HepG2 (cell line): ENCODE measurements around the gene LYPLA2. TPM values are rescaled to one million over a fixed set of nuclear protein-coding genes. Genes with fewer than 3 reads are reported as not detected.

Source experiments
- AKAP8 ChIP-seq: sonication (generic); formaldehyde crosslinking; IDR thresholded peaks from 2 replicates; pipeline ENCODE4 v1.5.1; 2020; ENCODE audit warnings: mild to moderate bottlenecking, missing genetic modification reagents
- CENPT ChIP-seq: sonication (generic); formaldehyde crosslinking; IDR thresholded peaks from 2 replicates; pipeline ENCODE4 v1.8.0; 2022; ENCODE audit warnings: low read depth, mild to moderate bottlenecking, moderate library complexity, missing genetic modification reagents
- FOXA3 ChIP-seq: IDR thresholded peaks from 2 replicates; pipeline ENCODE4 v1.6.1; 2016; ENCODE audit warnings: missing genetic modification reagents, missing compliant biosample characterization
- FOXP1 ChIP-seq, 2 experiments: fragments of 450-650 bp in 1 of 2; IDR thresholded peaks; 2 replicates each; pipeline ENCODE4 v1.6.1; 2017 to 2018; ENCODE audit warnings: antibody characterized with exemption in 1 of 2
- GABPB1 ChIP-seq: IDR thresholded peaks from 2 replicates; pipeline ENCODE4 v1.6.1; 2016; ENCODE audit warnings: mild to moderate bottlenecking, missing genetic modification reagents, moderate library complexity, missing compliant biosample characterization
- HOXA5 ChIP-seq: sonication (generic); formaldehyde crosslinking; IDR thresholded peaks from 2 replicates; pipeline ENCODE4 v1.4.0; 2020; ENCODE audit warnings: missing genetic modification reagents
- KDM3A ChIP-seq: IDR thresholded peaks from 2 replicates; pipeline ENCODE4 v1.6.1; 2018; ENCODE audit warnings: low read depth, missing compliant biosample characterization
- MED8 ChIP-seq: sonication (generic); formaldehyde crosslinking; IDR thresholded peaks from 2 replicates; pipeline ENCODE4 v1.8.1; 2023; ENCODE audit warnings: mild to moderate bottlenecking, missing genetic modification reagents; ENCODE audit not compliant: insufficient replicate concordance
- NAIF1 ChIP-seq: sonication (generic); formaldehyde crosslinking; IDR thresholded peaks from 2 replicates; pipeline ENCODE4 v1.5.0; 2020; ENCODE audit warnings: mild to moderate bottlenecking, missing genetic modification reagents, borderline replicate concordance
- PHF21A ChIP-seq: sonication (generic); formaldehyde crosslinking; IDR thresholded peaks from 2 replicates; pipeline ENCODE4 v1.5.0; 2020; ENCODE audit warnings: mild to moderate bottlenecking, missing genetic modification reagents
- SP5 ChIP-seq: IDR thresholded peaks from 2 replicates; pipeline ENCODE4 v1.6.1; 2016; ENCODE audit warnings: low read depth, borderline replicate concordance
- ZMAT3 ChIP-seq: sonication (generic); formaldehyde crosslinking; conservative IDR thresholded peaks from 2 replicates; pipeline ENCODE4 v1.7.0; 2021; ENCODE audit warnings: missing genetic modification reagents
- ZMYM4 ChIP-seq: sonication (generic); formaldehyde crosslinking; IDR thresholded peaks from 2 replicates; pipeline ENCODE4 v1.8.1; 2023; ENCODE audit warnings: mild to moderate bottlenecking, missing genetic modification reagents
- ZNF619 ChIP-seq: sonication (generic); formaldehyde crosslinking; IDR thresholded peaks from 2 replicates; pipeline ENCODE4 v1.4.0; 2020; ENCODE audit warnings: mild to moderate bottlenecking, missing genetic modification reagents
- ZNF670 ChIP-seq: sonication (generic); formaldehyde crosslinking; IDR thresholded peaks from 2 replicates; pipeline ENCODE4 v1.8.0; 2022; ENCODE audit warnings: mild to moderate bottlenecking, missing genetic modification reagents, borderline replicate concordance
- polyA plus RNA-seq, 8 experiments: library from polyadenylated mRNA; depleted of rRNA in 3 of 8; stranded (reverse) in 7 of 8; unstranded in 1 of 8; fragments of >200 nt; fragmentation: Illumina TruSeq in 4 of 8; extraction: Trizol in 4 of 8; gene quantifications; 2 replicates each; pipeline versions ENCODE4 v1.2.1 to v1.2.3, GENCODE V29; 2011 to 2016; ENCODE audit warnings: low read depth in 4 of 8, missing spikeins in 1 of 8, mixed read lengths in 1 of 8; ENCODE audit not compliant: insufficient read depth in 1 of 8
- total RNA-seq, 5 experiments: library from RNA; depleted of rRNA; stranded (reverse); fragments of >200 nt; fragmentation: Illumina TruSeq; extraction: Trizol; gene quantifications; 2 replicates each; pipeline ENCODE4 v1.2.3, GENCODE V29; 2016; ENCODE audit warnings: low read depth in 1 of 5
- TF ChIP-seq, protein P1 (sequence below): sonication (generic); formaldehyde crosslinking; IDR thresholded peaks from 2 replicates; pipeline ENCODE4 v1.5.1; 2020; ENCODE audit warnings: mild to moderate bottlenecking, missing genetic modification reagents, borderline replicate concordance
- TF ChIP-seq, protein P2 (sequence below), 2 experiments: sonication (generic) in 1 of 2; formaldehyde crosslinking in 1 of 2; IDR thresholded peaks; 2 replicates each; pipeline versions ENCODE4 v1.6.1 to v1.9.0; 2014 to 2022; ENCODE audit warnings: antibody characterized with exemption in 1 of 2, borderline replicate concordance in 1 of 2, inconsistent platforms in 1 of 2, low read depth in 1 of 2, missing genetic modification reagents in 1 of 2

Gene LYPLA2
- total and polyA plus RNA-seq, 2 of the 13 experiments (the other 11 are each of a cell fraction or from before 2014, with no cell fraction given): 72.1 to 73.2 TPM

- TF ChIP-seq FOXA3 (peak; percentile 48; the same call in 1 of the 2 replicates), FOXP1 (IDR thresholded peaks at IDR 0.05) (no peak), FOXP1 (CRISPR knock-in tag; IDR thresholded peaks at IDR 0.05) (no peak; the same call in 1 of the 2 replicates), HOXA5 (CRISPR knock-in tag) (0 out of 2 replicates have a peak, but pooled peaks have one; percentile 33), MED8 (CRISPR knock-in tag) (peak; percentile 57), NAIF1 (CRISPR knock-in tag) (peak; percentile 93), SP5 (CRISPR knock-in tag) (peak; percentile 89), KDM3A (CRISPR knock-in tag) (no peak), ZMAT3 (0 out of 2 replicates have a peak, but pooled peaks have one; percentile 23), AKAP8 (CRISPR knock-in tag) (peak; percentile 94), ZNF670 (CRISPR knock-in tag) (peak; percentile 80), CENPT (0 out of 2 replicates have a peak, but pooled peaks have one; percentile 36), ZMYM4 (peak; percentile 75; the same call in 1 of the 2 replicates), ZNF619 (CRISPR knock-in tag) (no peak), GABPB1 (peak; percentile 95), PHF21A (peak; percentile 51; the same call in 1 of the 2 replicates)
- TF ChIP-seq, protein P1, sequence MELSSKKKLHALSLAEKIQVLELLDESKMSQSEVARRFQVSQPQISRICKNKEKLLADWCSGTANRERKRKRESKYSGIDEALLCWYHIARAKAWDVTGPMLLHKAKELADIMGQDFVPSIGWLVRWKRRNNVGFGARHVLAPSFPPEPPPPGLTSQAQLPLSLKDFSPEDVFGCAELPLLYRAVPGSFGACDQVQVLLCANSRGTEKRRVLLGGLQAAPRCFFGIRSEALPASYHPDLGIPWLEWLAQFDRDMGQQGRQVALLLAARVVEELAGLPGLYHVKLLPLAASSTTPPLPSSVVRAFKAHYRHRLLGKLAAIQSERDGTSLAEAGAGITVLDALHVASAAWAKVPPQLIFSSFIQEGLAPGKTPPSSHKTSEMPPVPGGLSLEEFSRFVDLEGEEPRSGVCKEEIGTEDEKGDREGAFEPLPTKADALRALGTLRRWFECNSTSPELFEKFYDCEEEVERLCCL (CRISPR knock-in tag): 0 out of 2 replicates have a peak, but pooled peaks have one; percentile 69
- TF ChIP-seq, protein P2, sequence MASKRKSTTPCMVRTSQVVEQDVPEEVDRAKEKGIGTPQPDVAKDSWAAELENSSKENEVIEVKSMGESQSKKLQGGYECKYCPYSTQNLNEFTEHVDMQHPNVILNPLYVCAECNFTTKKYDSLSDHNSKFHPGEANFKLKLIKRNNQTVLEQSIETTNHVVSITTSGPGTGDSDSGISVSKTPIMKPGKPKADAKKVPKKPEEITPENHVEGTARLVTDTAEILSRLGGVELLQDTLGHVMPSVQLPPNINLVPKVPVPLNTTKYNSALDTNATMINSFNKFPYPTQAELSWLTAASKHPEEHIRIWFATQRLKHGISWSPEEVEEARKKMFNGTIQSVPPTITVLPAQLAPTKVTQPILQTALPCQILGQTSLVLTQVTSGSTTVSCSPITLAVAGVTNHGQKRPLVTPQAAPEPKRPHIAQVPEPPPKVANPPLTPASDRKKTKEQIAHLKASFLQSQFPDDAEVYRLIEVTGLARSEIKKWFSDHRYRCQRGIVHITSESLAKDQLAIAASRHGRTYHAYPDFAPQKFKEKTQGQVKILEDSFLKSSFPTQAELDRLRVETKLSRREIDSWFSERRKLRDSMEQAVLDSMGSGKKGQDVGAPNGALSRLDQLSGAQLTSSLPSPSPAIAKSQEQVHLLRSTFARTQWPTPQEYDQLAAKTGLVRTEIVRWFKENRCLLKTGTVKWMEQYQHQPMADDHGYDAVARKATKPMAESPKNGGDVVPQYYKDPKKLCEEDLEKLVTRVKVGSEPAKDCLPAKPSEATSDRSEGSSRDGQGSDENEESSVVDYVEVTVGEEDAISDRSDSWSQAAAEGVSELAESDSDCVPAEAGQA (IDR thresholded peaks at IDR 0.05; ENCODE audit: low read depth): 0 out of 2 replicates have a peak, but pooled peaks have one; percentile 27
- TF ChIP-seq, protein P2 (CRISPR knock-in tag; IDR thresholded peaks at IDR 0.05; ENCODE audit: borderline replicate concordance): no peak
Observed at GRCh38 chr1:23800400-23801337, 9.7 kb downstream of the LYPLA2 start, which contains the start of gene GALE (continued).
